ENCODE data around the gene EEF1AKMT3. TPM values are rescaled to one million over a fixed set of nuclear protein-coding genes. Genes with fewer than 3 reads are reported as not detected.

The EEF1AKMT3 gene
- total RNA-seq, 1 donor from 2014 or later: 1.2 TPM

DNA sequence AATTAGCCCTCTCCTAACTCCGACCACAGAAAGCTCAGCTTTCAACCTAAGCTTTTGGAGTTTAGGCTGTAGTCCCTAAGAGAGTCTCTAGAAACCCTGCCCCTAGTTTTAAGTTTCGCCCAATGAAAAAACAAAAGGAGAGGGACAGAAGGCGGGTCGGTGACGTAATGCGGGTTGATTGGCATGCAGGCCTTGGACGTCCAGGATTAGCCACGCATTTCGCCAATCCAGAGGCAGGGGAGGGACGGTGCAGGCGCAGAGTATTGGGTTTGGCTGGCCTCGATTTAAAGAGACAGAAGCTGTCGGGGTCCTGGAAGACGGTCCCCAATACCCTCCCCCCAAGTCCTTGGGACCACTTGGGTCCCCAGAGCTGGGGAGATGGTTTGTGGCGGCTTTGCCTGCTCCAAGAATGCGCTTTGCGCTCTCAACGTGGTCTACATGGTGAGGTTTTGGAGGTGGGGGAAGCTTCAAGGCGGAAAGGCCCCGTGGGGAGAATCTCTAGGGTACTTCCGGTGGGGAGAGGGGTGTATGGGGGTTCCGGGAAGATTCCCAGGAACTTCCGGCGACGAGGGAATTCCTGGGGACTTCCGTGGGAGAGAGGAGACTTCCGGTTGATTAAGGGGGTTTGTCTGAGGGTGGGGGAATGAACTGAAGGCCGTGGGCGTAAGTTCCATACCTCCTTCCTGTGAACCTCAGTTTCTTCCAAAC, 27.5 kb upstream of the EEF1AKMT3 start, which contains the start of gene TSPAN31:
Gene TSPAN31, plus strand, starts transcription at position 263 of the 708 bp plus-strand sequence. Its CDS starts 116 bp downstream, at position 379.
- peak; percentile 95 for ATAC-seq
- intact Hi-C loops (cut with DNase I): no loop called here
- DNase-seq (ENCODE audit: missing footprints): peak; percentile 98

DNA sequence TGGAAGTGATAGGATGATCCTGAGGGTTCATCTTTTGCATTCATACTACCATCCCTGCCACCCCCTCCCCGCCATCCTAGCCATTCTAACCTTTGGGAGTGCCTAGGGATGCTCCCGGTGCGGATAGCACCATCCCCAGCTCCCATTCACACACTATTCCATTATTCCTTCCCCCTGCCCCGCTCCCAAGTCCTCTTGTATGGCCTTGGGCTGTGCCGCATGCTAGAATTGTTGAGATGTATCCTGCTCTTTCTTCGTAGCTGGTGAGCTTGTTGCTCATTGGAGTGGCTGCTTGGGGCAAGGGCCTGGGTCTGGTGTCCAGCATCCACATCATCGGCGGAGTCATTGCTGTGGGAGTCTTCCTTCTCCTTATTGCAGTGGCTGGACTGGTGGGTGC, 26.9 kb upstream of the EEF1AKMT3 start:
- no peak for ATAC-seq
- no peak for DNase-seq (ENCODE audit: missing footprints)
- intact Hi-C loops (cut with DNase I): no loop called here

DNA sequence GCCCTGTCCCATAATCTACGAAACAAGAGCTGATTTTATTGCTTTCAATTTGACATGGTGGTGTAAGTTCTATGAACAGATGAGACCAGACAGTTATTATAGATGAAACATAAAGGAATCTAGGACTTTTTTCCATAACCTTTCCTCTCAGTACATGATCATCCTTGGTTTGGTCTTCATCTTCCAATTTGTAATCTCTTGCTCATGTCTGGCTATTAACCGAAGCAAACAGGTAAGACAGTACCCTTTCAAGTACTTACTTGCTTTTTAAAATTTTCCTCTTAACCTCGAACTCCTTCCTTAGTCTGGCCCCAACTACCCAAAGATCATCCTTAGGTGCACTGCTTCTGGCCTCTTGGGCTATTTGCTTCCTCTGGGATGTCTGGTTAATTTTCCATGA, 26.4 kb upstream of the EEF1AKMT3 start:
- intact Hi-C loops (cut with DNase I): no loop called here
- DNase-seq (ENCODE audit: missing footprints) (no peak), ATAC-seq (no peak)

- DNase-seq (ENCODE audit: missing footprints): no peak
- intact Hi-C loops (cut with DNase I): no loop called here
- no peak for ATAC-seq
These were observed 23.4 kb upstream of the EEF1AKMT3 start for GRCh38 chr12:57749061-57749460.

DNA sequence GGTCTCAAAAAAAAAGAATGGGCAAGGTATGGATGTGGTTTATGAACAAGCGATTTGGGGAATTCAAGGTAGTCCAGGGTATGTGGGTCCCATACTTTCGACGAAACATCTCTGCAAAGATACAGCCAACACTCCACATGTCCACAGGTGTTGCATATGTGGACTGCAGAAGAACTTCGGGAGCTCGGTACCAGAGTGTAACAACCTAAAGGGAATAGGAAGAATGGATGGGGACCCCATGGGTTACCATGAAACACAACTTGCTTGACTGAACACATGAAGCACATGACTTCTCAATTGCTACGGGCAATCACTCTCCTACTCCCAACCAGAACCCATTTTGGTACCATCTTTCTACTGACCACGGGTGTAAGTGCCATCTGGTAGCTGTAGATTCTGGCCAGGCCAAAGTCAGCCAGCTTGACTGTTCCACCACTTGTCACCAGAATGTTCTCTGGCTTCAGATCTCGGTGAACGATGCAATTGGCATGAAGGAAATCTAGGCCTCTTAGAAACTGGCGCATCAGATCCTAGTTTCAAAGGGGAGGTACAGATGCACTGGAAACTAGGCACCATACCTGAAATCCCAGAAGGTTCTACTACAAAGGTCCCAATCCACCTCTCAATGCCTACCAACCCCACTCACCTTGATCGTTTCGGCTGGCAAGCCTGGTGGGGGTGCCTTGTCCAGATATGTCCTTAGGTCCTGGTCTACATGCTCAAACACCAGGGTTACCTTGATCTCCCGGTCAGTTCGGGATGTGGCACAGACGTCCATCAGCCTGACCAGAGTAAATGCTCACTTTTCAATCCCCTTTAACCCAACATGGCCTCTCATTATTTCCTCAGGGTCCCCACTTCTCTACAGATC, 21.6 kb upstream of the EEF1AKMT3 start:
- ATAC-seq: no peak
- intact Hi-C loops (cut with DNase I): no loop called here
- no peak for DNase-seq (ENCODE audit: missing footprints)

DNA sequence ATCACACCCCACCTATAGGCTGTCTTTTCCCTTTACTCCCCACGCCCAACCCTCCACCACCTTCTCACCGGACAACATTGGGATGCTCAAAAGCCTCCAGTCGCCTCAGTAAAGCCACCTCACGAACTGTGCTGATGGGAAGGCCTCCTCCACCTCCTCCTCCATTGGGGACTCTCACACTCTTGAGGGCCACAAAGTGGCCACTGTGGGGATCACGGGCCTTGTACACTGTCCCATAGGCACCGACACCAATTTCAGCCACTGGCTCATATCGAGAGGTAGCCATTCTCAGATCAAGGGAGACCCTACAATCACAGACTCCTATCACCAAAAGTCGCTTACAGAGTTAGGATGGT, 21.0 kb upstream of the EEF1AKMT3 start:
- DNase-seq (ENCODE audit: missing footprints) (no peak), ATAC-seq (no peak)
- intact Hi-C loops (cut with DNase I): no loop called here

- peak; percentile 95 for ATAC-seq
- peak; percentile 100 for DNase-seq (ENCODE audit: missing footprints)
- intact Hi-C loops (cut with DNase I): no loop called here
These were observed 20.4 kb upstream of the EEF1AKMT3 start, which contains the start of gene CDK4 for GRCh38 chr12:57751788-57752667. Gene CDK4 (minus strand): TSS chr12:57752310. CDS start chr12:57751717, 593 bp downstream.

DNA sequence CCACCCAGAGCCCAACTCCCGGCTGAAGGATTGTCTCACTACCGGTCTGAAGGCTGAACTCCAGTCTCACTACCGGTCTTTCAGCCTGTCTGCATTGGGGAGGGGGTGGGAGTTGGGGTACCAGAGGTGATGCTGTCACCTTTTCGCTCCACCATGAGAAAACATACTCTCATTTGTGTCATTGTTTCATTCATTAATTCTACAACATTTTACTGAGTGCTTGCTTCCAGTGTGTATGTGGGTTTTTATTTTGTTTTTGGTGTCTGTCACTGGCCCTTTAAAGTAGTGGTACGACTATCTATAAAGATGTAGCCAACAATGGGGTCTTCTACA, 19.8 kb upstream of the EEF1AKMT3 start:
- DNase-seq (ENCODE audit: missing footprints) (no peak), ATAC-seq (no peak)
- intact Hi-C loops (cut with DNase I): no loop called here

DNA sequence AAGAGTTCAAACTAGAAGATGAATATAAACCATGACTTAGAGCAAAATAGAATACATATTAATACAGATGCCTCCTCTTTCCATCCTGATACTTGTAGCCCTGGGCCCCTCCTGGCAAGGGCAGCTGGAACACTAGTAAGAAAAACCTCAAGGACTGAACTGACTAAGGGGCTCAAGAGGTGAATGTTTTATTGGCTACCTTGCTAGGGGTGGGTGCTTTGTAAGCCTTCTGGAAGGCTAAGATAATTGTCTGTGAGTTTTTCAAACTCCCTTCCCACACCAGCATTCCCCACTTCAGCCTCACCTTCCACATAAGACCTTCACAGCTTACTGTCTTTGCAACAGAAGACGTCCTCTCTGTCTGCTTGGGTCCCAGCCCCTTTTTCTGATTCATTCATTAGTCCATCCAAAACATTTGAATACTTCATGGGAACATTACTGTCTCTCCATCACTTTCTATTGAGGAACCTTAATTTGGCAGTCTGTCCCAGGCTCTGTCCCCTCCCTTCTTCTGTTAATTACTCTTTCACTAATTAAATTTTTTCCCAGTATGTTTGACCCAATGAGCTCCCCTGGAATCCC, 18.6 kb upstream of the EEF1AKMT3 start:
- ATAC-seq: no peak
- intact Hi-C loops (cut with DNase I): no loop called here
- DNase-seq (ENCODE audit: missing footprints): no peak

DNA sequence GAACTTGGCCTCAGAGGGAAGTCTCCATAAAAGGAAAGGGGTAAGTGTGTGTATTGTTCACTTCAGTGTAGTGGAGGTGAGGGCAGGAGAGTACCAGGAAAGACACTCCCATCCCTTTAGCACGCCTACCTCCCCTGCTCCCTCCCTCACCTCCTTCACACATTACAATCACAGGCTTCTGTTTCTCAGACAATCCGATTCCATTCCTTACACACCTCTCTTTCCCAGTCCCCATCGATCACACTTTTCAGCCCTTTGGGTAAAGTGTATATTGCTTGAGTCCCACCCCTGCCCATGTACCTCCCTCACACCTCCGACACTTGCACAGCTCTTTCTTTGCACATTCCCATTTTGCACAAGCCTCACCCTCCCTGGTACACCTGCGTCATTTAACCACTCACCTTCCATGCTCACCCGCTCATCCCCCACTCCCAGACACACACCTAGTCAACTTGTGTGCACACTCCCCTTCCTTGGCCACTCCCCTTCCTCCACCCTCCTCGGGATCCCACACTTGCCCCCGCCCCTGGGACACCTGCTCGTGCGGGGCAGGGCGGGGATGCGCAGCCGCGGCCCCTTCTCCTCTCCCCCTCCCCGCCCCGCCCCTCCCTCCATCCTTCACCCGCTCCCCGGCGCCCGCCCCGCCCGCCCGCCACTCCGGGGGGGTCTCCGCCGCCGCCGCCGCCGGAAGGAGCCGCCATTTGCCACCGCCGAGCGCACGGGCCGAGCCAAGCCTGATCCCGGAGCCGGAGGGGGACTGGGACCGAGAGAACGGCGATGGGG, 17.8 kb upstream of the EEF1AKMT3 start, which contains the start of gene MARCHF9:
Gene MARCHF9, plus strand, starts transcription at position 693 of the 783 bp plus-strand sequence. CDS start 426 bp downstream, outside the sequence.
- intact Hi-C loops (cut with DNase I): no loop called here
- DNase-seq (ENCODE audit: missing footprints) (no peak), ATAC-seq (no peak)

GRCh38 chr12:57755194-57755453, 17.3 kb upstream of the EEF1AKMT3 start:
- DNase-seq (ENCODE audit: missing footprints) (no peak), ATAC-seq (no peak)
- intact Hi-C loops (cut with DNase I): no loop called here

DNA sequence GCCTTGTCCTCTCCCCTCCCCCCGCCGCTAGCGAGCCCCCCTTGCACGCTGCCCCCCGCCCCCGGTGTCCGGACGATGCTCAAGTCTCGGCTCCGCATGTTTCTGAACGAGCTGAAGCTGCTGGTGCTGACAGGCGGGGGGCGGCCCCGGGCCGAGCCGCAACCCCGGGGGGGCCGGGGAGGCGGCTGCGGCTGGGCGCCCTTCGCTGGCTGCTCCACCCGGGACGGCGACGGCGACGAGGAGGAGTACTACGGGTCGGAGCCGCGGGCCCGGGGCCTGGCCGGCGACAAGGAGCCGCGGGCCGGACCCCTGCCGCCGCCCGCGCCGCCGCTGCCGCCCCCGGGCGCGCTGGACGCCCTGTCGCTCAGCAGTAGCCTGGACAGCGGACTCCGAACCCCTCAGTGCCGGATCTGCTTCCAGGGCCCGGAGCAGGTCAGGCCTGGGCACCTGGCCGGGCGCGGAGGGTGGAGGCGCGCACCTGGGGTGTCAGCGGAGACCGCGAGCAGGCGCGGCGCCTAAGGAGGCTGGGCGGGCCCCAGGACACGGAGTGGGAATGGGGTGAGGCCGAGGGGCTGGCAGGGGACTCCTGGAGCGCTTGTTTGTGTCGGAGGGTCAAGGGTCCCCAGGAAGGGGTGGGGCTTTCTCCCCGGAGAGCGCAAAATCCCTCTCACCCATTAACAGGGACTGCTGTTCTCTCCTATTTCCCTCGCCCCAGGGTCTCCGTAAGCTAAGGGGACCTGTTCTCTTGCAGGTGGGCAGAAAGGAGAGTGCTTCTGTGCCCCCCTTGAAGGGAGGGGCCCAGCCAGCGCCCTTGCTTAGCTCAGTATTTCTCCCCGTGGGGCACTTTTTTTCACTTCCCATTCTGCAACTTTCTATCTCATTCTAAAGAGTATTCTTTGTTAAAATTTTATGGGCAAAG, 16.7 kb upstream of the EEF1AKMT3 start:
- no peak for DNase-seq (ENCODE audit: missing footprints)
- intact Hi-C loops (cut with DNase I): no loop called here
- ATAC-seq: no peak

DNA sequence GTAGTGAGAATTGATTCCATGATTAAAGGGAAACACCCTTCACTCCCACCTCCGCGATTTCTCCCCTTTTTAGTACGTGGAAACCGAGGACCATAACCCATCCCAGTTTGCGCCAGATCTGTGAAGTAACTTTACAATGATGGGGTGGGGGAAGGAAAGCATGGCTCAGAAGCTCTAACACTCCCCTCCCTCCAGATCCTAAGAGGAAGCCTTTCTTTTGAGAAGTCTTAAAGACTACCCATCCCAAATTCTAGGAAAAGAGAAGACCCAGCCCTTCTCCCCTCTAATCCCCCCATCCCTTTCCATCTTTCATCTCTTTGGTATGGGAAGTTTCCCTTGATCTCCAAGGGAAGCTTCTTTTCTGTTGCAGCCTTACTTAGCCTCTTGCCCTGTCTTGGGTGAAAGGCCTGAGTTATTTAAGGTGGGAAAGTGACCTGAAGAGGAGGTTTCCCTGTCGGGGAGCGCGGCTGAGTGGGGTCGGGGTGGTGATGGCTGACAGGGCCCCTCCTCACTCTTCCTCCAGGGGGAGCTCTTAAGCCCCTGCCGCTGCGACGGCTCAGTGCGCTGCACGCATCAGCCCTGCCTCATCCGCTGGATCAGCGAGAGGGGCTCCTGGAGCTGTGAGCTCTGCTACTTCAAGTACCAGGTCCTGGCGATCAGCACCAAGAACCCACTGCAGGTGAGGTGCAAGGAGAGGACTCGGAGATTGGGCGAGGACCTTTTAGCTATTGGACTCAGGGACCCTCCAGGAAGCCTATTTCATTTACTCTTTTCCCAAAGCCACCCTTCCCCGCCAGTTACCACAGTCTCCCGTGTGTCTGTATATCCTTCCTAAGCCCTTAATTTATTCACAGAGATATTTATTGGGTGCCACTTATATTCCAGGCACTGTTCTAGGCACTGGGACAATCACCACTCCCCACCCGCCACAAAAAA, 15.7 kb upstream of the EEF1AKMT3 start:
- DNase-seq (ENCODE audit: missing footprints) (peak; percentile 70), ATAC-seq (no peak)

GRCh38 chr12:57757771-57758170, 14.6 kb upstream of the EEF1AKMT3 start:
- no peak for DNase-seq (ENCODE audit: missing footprints)
- ATAC-seq: no peak
- intact Hi-C loops (cut with DNase I): no loop called here

More for the DNA sequence above, 15.7 kb upstream of the EEF1AKMT3 start:
- intact Hi-C loops (cut with DNase I): no loop called here

DNA sequence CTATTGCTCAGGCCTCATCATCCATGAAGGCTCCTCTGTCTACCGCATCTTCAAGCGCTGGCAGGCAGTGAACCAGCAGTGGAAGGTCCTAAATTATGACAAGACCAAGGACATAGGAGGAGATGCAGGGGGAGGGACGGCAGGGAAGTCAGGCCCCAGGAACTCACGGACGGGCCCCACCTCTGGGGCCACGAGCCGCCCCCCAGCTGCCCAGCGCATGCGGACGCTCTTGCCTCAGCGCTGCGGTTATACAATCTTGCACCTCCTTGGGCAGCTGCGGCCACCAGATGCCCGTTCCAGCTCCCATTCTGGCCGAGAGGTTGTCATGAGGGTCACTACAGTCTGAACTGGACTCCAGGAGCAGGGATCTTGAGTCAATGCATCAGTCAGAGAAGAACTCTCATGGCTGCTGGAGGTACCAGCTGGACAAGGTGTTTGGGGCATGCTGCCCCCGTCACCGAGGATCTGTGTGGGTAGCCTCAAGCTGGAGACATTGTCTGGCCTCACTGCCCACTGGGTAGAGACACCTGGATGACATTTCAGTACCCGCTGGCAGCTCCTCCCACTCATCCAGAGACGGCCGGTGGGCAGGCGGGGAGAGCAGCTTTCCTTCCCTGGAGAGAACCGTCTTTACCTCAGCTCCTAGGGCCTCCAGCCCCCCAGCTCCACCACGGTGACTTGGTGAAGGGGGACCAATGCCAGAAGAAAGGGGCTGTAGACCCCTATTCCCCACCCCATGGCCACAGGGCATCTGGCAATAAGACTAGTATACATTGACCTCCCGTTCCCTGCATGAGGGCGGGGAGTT, 13.7 kb upstream of the EEF1AKMT3 start:
- ATAC-seq: no peak
- intact Hi-C loops (cut with DNase I): no loop called here
- no peak for DNase-seq (ENCODE audit: missing footprints)
